ENCODE data around the gene MAGEA11. TPM values are rescaled to one million over a fixed set of nuclear protein-coding genes. Genes with fewer than 3 reads are reported as not detected.

Gene MAGEA11
- polyA plus RNA-seq, 1 donor (not counting 4 experiments of a cell fraction or from before 2014, with no cell fraction given), result not detected

DNA sequence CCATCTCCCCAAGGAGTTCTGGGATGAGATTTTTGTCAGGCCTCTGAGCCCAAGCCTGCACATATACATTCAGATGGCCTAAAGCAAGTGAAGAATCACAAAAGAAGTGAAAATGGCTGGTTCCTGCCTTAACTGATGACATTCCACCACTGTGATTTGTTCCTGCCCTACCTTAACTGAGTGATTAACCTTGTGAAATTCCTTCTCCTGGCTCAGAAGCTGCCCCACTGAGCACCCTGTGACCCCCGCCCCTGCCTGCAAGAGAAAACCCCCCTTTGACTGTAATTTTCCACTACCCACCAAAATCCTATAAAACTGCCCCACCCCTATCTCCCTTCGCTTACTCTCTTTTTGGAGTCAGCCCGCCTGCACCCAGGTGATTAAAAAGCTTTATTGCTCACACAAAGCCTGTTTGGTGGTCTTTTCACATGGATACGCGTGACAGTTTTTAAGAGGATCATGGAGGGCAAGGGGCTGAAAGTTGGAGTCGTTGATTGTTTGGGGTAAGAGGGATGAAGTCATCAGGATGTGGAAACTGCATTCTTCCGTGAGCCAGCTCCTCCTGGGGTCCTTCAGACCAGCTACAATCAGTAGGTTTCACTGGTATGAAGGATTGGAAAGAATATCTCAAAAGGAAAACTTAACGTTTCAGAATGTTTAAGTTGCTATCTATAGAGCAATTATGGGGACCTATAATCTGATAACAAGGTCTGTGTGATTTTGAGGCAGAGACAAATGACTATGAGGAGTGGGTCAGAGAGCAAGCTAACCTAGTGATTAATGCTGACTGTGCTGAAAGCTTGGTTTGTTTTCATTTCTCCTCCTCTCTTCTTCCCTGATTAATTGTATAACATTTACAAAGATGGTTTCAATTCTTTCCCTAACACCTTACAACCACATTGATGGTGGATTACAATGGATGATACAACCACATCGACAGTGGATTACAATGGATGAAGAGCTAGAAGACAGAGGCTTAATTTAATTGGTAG, 28.6 kb upstream of the MAGEA11 start:
- H3K79me2 ChIP-seq (ENCODE audit: control insufficient read depth, insufficient read depth, low read length), result no peaks in the 10 kb centered on the region
- no peaks in the 10 kb centered on the region for H3K36me3 ChIP-seq (ENCODE audit: control insufficient read depth in 2 of 2, extremely low read depth in 1 of 2, insufficient read depth in 2 of 2, low read length in 2 of 2)
- no peak overlapping the region for H3K9ac ChIP-seq (ENCODE audit: control insufficient read depth, extremely low read depth, insufficient read depth, low read length)
- H3K4me2 ChIP-seq (ENCODE audit: control insufficient read depth, extremely low read depth, insufficient read depth, low read depth, low read length), result no peak overlapping the region
- dilution Hi-C loops (cut with MboI; ENCODE audit: extremely low pct_ligation_motif_present, low sequenced_read_pairs), result no loop called here
- no peak overlapping the region for H3K4me3 ChIP-seq (ENCODE audit: control insufficient read depth in 2 of 3, extremely low read depth in 1 of 3, insufficient read depth in 2 of 3, low read depth in 1 of 3, low read length in 3 of 3)
- H3K27me3 ChIP-seq (ENCODE audit: control insufficient read depth, extremely low read depth, insufficient read depth, low read length), result no peaks in the 10 kb centered on the region
- TF ChIP-seq, protein P1, sequence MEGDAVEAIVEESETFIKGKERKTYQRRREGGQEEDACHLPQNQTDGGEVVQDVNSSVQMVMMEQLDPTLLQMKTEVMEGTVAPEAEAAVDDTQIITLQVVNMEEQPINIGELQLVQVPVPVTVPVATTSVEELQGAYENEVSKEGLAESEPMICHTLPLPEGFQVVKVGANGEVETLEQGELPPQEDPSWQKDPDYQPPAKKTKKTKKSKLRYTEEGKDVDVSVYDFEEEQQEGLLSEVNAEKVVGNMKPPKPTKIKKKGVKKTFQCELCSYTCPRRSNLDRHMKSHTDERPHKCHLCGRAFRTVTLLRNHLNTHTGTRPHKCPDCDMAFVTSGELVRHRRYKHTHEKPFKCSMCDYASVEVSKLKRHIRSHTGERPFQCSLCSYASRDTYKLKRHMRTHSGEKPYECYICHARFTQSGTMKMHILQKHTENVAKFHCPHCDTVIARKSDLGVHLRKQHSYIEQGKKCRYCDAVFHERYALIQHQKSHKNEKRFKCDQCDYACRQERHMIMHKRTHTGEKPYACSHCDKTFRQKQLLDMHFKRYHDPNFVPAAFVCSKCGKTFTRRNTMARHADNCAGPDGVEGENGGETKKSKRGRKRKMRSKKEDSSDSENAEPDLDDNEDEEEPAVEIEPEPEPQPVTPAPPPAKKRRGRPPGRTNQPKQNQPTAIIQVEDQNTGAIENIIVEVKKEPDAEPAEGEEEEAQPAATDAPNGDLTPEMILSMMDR (optimal IDR thresholded peaks at IDR 0.05 in 1 of 3, IDR thresholded peaks at IDR 0.05 in 1 of 3, conservative IDR thresholded peaks at IDR 0.05 in 1 of 3; ENCODE audit: extremely low read depth in 1 of 3, insufficient read depth in 2 of 3, low read length in 3 of 3), result no peak
- no peak for TF ChIP-seq EZH2 (IDR thresholded peaks at IDR 0.05; ENCODE audit: low read length)
- H3K9me1 ChIP-seq (ENCODE audit: control insufficient read depth, extremely low read depth, insufficient read depth, low read length), result no peaks in the 10 kb centered on the region
- no peaks in the 10 kb centered on the region for H3K9me3 ChIP-seq (ENCODE audit: control insufficient read depth, low read depth, low read length)
- no peak overlapping the region for H3K27ac ChIP-seq (ENCODE audit: control insufficient read depth, insufficient read depth, low read length)
- H2AFZ ChIP-seq (ENCODE audit: control insufficient read depth, low read length), result no peak overlapping the region
- H3K4me1 ChIP-seq (ENCODE audit: control insufficient read depth, extremely low read depth, insufficient read depth, low read length), result no peaks in the 10 kb centered on the region
- H4K20me1 ChIP-seq (ENCODE audit: control insufficient read depth, extremely low read depth, insufficient read depth, low read length), result no peaks in the 10 kb centered on the region
- FAIRE-seq (no peak), DNase-seq (ENCODE audit: low read depth, low spot score) (no peak)

DNA sequence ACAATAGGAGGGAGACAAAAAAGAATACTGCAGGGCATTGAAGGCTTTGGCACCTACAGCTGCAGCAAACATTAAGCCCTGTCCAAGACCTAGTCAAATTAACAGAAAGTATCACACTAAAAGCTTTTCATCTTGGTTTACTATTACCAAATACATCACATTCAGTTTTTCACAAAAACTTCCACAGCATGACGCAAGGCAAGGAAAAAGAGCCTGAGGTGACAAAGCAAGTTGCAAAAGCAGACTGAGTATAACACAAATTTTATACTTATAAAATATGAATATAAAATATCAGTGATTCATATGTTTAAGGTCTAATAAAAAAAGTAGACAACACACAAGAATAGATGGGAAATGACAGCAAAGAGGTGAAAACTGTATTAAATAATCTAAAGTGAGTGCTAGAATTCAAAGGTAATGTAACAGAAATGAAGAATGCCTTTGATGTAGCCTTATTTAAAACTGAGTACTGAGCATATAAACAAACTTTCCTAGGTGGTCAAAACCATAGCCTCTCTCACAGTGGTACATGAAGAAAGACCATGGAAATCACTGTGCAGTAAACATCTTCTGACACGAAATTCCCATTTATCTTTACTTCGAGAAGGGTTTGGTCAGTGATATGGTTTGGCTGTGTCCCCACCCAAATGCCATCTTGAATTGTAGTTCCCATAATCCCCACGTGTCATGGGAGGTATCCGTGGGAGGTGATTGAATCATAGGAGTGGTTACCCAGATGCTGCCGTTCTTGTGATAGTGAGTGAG, 27.7 kb upstream of the MAGEA11 start:
- Histone ChIP-seq H3K9ac (ENCODE audit: control insufficient read depth, extremely low read depth, insufficient read depth, low read length) (no peak overlapping the region), H3K27ac (ENCODE audit: control insufficient read depth, insufficient read depth, low read length) (no peak overlapping the region), H3K36me3 (ENCODE audit: control insufficient read depth in 2 of 2, extremely low read depth in 1 of 2, insufficient read depth in 2 of 2, low read length in 2 of 2) (no peaks in the 10 kb centered on the region), H3K9me3 (ENCODE audit: control insufficient read depth, low read depth, low read length) (no peaks in the 10 kb centered on the region), H4K20me1 (ENCODE audit: control insufficient read depth, extremely low read depth, insufficient read depth, low read length) (no peaks in the 10 kb centered on the region), H3K4me1 (ENCODE audit: control insufficient read depth, extremely low read depth, insufficient read depth, low read length) (no peaks in the 10 kb centered on the region), H2AFZ (ENCODE audit: control insufficient read depth, low read length) (no peak overlapping the region), H3K9me1 (ENCODE audit: control insufficient read depth, extremely low read depth, insufficient read depth, low read length) (no peaks in the 10 kb centered on the region), H3K27me3 (ENCODE audit: control insufficient read depth, extremely low read depth, insufficient read depth, low read length) (no peaks in the 10 kb centered on the region), H3K79me2 (ENCODE audit: control insufficient read depth, insufficient read depth, low read length) (no peaks in the 10 kb centered on the region), H3K4me2 (ENCODE audit: control insufficient read depth, extremely low read depth, insufficient read depth, low read depth, low read length) (no peak overlapping the region), H3K4me3 (ENCODE audit: control insufficient read depth in 2 of 3, extremely low read depth in 1 of 3, insufficient read depth in 2 of 3, low read depth in 1 of 3, low read length in 3 of 3) (no peak overlapping the region)
- dilution Hi-C loops (cut with MboI; ENCODE audit: extremely low pct_ligation_motif_present, low sequenced_read_pairs), result no loop called here
- TF ChIP-seq, protein P1 (optimal IDR thresholded peaks at IDR 0.05 in 1 of 3, IDR thresholded peaks at IDR 0.05 in 1 of 3, conservative IDR thresholded peaks at IDR 0.05 in 1 of 3; ENCODE audit: extremely low read depth in 1 of 3, insufficient read depth in 2 of 3, low read length in 3 of 3), result no peak
- no peak for TF ChIP-seq EZH2 (IDR thresholded peaks at IDR 0.05; ENCODE audit: low read length)
- no peak for DNase-seq (ENCODE audit: low read depth, low spot score)
- FAIRE-seq, result no peak
